Neural crest cell (in vitro differentiated cells): ENCODE measurements around the gene CADPS. TPM values are rescaled to one million over a fixed set of nuclear protein-coding genes. Genes with fewer than 3 reads are reported as not detected.

ENCODE experiments used
- DNase-seq: peaks from one replicate; pipeline ENCODE4 v3.0.0; 2021; ENCODE audit warnings: low read depth, mixed read lengths, low spot score
- H3K27ac Mint-ChIP-seq: one replicate; pipeline ENCODE4 v1.8.0; 2021; ENCODE audit warnings: mild to moderate bottlenecking, mixed read lengths; ENCODE audit not compliant: unreplicated experiment
- H3K27me3 Mint-ChIP-seq: 2 replicates; pipeline ENCODE4 v1.8.0; 2021; ENCODE audit warnings: low read depth, mild to moderate bottlenecking, mixed read lengths
- H3K36me3 Mint-ChIP-seq: 2 replicates; pipeline ENCODE4 v1.8.0; 2021; ENCODE audit warnings: low read depth, mild to moderate bottlenecking, mixed read lengths
- H3K4me1 Mint-ChIP-seq: 2 replicates; pipeline ENCODE4 v1.8.0; 2021; ENCODE audit warnings: mixed read lengths
- H3K4me3 Mint-ChIP-seq: one replicate; pipeline ENCODE4 v1.8.0; 2021; ENCODE audit warnings: mild to moderate bottlenecking, mixed read lengths
- H3K9me3 Mint-ChIP-seq: 2 replicates; pipeline ENCODE4 v1.8.0; 2021; ENCODE audit warnings: mixed read lengths
- CTCF ChIP-seq: fragments of 200-600 bp; sonication (generic); conservative IDR thresholded peaks from 2 replicates; pipeline ENCODE4 v1.5.0; 2021; ENCODE audit warnings: antibody characterized with exemption, mild to moderate bottlenecking
- total RNA-seq: library from RNA; stranded (reverse); gene quantifications from 2 replicates; pipeline ENCODE4 v1.2.1, GENCODE V29; 2021

The CADPS gene
- total RNA-seq, 1 donor from 2014 or later: 9.3 TPM

DNA sequence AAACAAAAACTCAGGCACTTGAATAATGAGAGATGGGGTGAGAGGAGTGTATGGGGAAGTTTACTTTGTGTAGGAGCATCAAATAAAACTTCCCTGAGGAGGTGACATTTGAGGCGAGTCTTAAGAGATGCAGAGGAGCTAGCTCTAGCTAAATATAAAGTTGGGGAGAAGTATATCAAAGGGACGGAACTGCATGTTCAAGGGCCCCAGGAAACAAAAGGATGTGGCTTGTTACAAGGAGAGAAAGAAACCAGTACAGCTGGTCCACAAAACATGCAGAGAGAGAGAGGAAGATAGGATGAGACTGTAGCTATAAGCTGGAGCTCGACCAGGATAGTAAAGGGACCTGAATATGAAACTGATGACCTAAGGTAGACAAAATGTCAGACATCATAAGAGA is 519.5 kb downstream of the CADPS start:
- Mint-ChIP-seq H3K4me3 (no peak overlapping the region), H3K4me1 (no peaks in the 10 kb centered on the region), H3K27me3 (peaks cover 35% of the 10 kb centered on the region), H3K36me3 (no peaks in the 10 kb centered on the region), H3K9me3 (no peaks in the 10 kb centered on the region), H3K27ac (no peak overlapping the region)
- DNase-seq: no peak
- TF ChIP-seq CTCF: no peak
